ENCODE data around the gene RPL7A. TPM values are rescaled to one million over a fixed set of nuclear protein-coding genes. Genes with fewer than 3 reads are reported as not detected.

RPL7A gene
- polyA plus RNA-seq, 1 experiment = 2,708 TPM

GRCh38 chr9:133377721-133378216, 29.8 kb downstream of the RPL7A start:
- CTCF ChIA-PET = interaction anchor here (0.9 to 1.7 kb wide), 3 partner anchors 17 to 60 kb away, joined by 3 to 4 read pairs (median 4); no protein-coding TSS in a partner anchor
- no peak for TF ChIP-seq CTCF (IDR thresholded peaks at IDR 0.05; ENCODE audit: low read depth, low read length)
- POLR2A ChIA-PET = interaction anchor here (1.0 to 1.1 kb wide), 2 partner anchors 30 to 82 kb away, joined by 3 to 4 read pairs; partner anchors contain the start of genes CACFD1, MED22 and RPL7A

GRCh38 chr9:133378408-133378962, 30.5 kb downstream of the RPL7A start:
- Histone ChIP-seq H3K27ac (ENCODE audit: low read depth, low read length) (no peak overlapping the region), H3K9me3 (ENCODE audit: control insufficient read depth, insufficient read depth, low read length) (peaks cover 6% of the 10 kb centered on the region), H3K4me3 (ENCODE audit: low read depth, low read length) (no peak overlapping the region), H3K27me3 (ENCODE audit: control insufficient read depth, insufficient read depth, low read length) (no peaks in the 10 kb centered on the region)
- TF ChIP-seq CTCF (IDR thresholded peaks at IDR 0.05; ENCODE audit: low read depth, low read length) = no peak
- no peak for DNase-seq (ENCODE audit: low read depth, low spot score)
- POLR2A ChIA-PET = interaction anchor here (1.1 kb wide), 1 partner anchor 81 kb away, joined by 4 read pairs; the partner anchor contains the start of gene CACFD1
- CTCF ChIA-PET = interaction anchor here (1.2 kb wide), 1 partner anchor 108 kb away, joined by 4 read pairs; no protein-coding TSS in a partner anchor

More at GRCh38 chr9:133377721-133378216, 29.8 kb downstream of the RPL7A start:
- Histone ChIP-seq H3K27me3 (ENCODE audit: control insufficient read depth, insufficient read depth, low read length) (no peaks in the 10 kb centered on the region), H3K27ac (ENCODE audit: low read depth, low read length) (no peak overlapping the region), H3K9me3 (ENCODE audit: control insufficient read depth, insufficient read depth, low read length) (peaks cover 6% of the 10 kb centered on the region), H3K4me3 (ENCODE audit: low read depth, low read length) (no peak overlapping the region)
- DNase-seq (ENCODE audit: low read depth, low spot score) = no peak

GRCh38 chr9:133379153-133380086, 31.4 kb downstream of the RPL7A start:
- Histone ChIP-seq H3K4me3 (ENCODE audit: low read depth, low read length) (no peak overlapping the region), H3K9me3 (ENCODE audit: control insufficient read depth, insufficient read depth, low read length) (peaks cover 6% of the 10 kb centered on the region), H3K27ac (ENCODE audit: low read depth, low read length) (no peak overlapping the region), H3K27me3 (ENCODE audit: control insufficient read depth, insufficient read depth, low read length) (no peaks in the 10 kb centered on the region)
- ChIA-PET POLR2A (no interaction called here), CTCF (interaction anchor here (1.2 kb wide), 1 partner anchor 108 kb away, joined by 4 read pairs; no protein-coding TSS in a partner anchor)
- DNase-seq (ENCODE audit: low read depth, low spot score) = no peak
- no peak for TF ChIP-seq CTCF (IDR thresholded peaks at IDR 0.05; ENCODE audit: low read depth, low read length)

- CTCF ChIA-PET = no interaction called here
- POLR2A ChIA-PET = interaction anchor here (0.7 kb wide), 1 partner anchor 19 kb away, joined by 3 read pairs; no protein-coding TSS in a partner anchor
- no peak for TF ChIP-seq CTCF (IDR thresholded peaks at IDR 0.05; ENCODE audit: low read depth, low read length)
- no peak overlapping the region for H3K4me3 ChIP-seq (ENCODE audit: low read depth, low read length)
- H3K9me3 ChIP-seq (ENCODE audit: control insufficient read depth, insufficient read depth, low read length) = peaks cover 6% of the 10 kb centered on the region
- H3K27ac ChIP-seq (ENCODE audit: low read depth, low read length) = no peak overlapping the region
- no peak for DNase-seq (ENCODE audit: low read depth, low spot score)
- H3K27me3 ChIP-seq (ENCODE audit: control insufficient read depth, insufficient read depth, low read length) = no peaks in the 10 kb centered on the region
Observed at GRCh38 chr9:133380734-133381133, 32.7 kb downstream of the RPL7A start.

Data from AG04450 (cell line).